HT-29 (cell line): ENCODE results near the gene CTAG1A. TPM values are rescaled to one million over a fixed set of nuclear protein-coding genes. Genes with fewer than 3 reads are reported as not detected.
"Not testable (repeated sequence)": the region's sequence is repeated elsewhere in the genome, so short reads cannot be mapped to it uniquely, and the experiment has no call there.

Source experiments
- DNase-seq: peaks from one replicate; pipeline ENCODE4 v3.0.0-alpha.2; 2015; ENCODE audit warnings: low spot score
- total RNA-seq: library from RNA; depleted of rRNA; stranded (reverse); fragments of >200 nt; shearing (Covaris generic); gene quantifications from 2 replicates; pipeline ENCODE4 v1.2.3, GENCODE V29; 2014; rRNA removed

CTAG1A gene
- not detected in 2 replicates for total RNA-seq

DNA sequence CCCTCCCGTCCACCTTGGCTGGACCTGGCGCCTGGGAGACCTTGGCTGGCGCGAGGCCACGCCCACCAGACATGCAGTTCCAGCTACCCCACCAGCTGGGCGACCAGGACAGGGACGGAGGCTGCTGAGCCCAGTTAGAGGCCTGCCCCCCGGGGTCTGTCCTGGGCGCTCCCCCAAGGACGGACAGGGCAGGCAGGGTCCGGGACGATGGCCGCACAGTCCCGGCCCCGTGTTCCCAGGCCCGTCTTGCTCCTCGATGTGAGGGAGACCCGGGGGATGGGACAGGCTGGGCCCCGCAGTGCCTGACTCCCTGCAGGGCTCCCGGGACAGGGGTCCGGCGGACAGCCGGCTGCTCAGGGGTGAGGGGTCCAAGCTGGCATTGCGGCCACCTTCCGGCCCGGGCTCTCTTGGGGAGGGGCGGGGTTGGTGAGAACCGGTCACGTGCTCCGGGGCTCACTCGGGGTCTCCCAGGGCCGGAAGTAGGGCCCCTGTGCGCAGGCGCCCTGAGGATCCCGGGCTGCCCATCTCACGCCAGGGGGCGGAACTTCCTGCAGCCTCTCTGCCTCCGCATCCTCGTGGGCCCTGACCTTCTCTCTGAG is at the start of gene CTAG1A:
CTAG1A (plus strand) TSS at position 549 of the 599 bp plus-strand sequence. CDS start 74 bp downstream, outside the sequence.
- DNase-seq, result not testable (repeated sequence)

DNA sequence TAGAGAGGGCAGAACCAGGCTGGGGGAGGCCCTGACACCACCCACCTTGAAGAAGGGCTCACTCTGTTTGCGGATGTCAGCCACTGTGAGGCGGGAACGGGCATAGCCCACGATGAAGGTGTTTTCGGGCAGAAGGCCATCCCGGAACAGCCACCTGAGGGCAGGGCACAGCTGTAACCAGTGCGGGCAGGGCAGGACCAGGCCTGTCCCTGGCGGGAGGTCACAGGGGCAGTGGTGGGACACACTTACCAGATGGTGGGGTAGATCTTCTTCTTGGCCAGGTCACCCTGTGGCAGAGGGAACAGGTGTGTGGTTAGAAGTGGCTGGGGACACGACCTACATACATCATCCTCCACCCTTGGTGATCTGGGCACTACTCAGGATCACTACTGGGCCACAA is 49.0 kb upstream of the CTAG1A start:
- DNase-seq, result no peak

DNA sequence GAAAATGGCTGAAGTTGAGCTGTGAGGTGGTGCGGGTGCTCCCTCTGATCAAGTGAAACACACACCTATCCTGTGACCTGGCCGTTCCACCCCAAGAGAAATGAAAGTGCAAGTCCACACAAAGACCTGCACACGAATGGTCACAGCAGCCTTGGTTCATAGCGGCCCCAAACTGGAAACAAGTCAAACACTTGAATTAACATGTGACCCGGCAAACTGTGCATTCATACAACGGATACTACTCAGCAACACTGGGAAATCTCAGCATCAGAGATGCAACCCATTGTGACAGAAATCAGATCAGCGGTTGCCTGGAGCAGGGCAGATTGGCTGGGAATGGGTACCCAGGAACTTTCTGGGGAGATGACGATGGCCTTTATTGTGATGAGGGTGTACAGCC is 45.9 kb upstream of the CTAG1A start:
- no peak for DNase-seq

DNA sequence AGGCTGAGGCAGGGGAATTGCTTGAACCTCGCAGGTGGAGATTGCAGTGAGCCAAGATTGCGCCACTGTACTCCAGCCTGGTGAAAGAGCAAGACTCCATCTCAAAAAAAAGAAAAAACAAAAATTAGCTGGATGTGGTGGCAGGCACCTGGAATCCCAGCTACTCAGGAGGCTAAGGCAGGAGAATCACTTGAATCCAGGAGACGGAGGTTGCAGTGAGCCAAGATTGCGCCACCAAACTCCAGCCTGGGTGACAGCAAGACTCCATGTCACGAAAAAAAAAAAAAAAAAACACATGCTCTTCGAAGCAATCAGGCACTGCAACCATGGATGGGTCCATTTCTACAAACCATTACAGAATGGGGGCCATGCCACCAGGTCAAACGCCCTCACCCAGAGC is 44.6 kb upstream of the CTAG1A start:
- DNase-seq, result not testable (repeated sequence)

- DNase-seq, result peak; percentile 94
These were observed 43.9 kb upstream of the CTAG1A start for GRCh38 chrX:154540897-154541535.

- DNase-seq, result no peak
These were observed 43.4 kb upstream of the CTAG1A start for GRCh38 chrX:154541589-154541895.

DNA sequence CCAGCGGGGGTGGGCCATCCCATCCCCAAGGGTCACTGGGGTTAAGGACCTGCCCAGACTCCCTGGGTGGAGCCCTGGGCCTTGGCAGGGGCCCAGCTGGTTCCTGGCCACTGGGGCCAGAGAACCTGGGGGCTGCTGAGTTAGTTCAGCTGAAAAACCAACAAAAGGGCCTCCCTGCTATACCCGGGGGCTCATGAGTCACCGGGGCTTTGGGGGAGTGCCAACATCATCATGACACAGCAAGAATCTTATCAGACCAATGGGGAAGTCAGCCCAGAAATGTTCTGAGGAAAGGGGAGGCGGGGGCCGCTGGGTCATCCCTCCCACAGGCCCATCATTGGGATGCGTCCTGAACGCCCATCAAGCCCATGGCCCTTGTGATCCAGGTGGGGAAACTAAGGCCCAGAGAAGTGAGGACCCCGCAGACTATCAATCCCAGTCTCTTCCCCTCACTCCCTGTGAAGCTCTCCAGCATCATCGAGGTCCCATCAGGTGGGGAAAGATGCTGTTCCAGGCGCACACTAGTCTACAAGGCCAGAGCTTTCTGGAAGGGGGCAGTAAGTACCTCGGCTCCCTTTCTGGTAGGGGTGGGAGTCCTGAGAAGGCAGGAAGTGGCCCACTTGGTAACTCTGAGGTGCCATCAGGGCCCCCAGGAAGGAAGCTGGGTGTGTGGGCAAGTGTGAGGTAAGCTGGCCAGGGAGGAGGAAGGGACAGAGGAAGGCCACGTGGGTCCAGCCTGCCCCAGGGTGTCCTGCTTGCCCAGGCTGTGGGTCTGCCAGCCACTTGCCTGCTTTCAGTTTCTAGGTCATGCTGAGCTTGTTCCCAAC is 42.8 kb upstream of the CTAG1A start:
- DNase-seq, result peak; percentile 79

GRCh38 chrX:154542723-154543424 is 42.1 kb upstream of the CTAG1A start:
- no peak for DNase-seq

DNA sequence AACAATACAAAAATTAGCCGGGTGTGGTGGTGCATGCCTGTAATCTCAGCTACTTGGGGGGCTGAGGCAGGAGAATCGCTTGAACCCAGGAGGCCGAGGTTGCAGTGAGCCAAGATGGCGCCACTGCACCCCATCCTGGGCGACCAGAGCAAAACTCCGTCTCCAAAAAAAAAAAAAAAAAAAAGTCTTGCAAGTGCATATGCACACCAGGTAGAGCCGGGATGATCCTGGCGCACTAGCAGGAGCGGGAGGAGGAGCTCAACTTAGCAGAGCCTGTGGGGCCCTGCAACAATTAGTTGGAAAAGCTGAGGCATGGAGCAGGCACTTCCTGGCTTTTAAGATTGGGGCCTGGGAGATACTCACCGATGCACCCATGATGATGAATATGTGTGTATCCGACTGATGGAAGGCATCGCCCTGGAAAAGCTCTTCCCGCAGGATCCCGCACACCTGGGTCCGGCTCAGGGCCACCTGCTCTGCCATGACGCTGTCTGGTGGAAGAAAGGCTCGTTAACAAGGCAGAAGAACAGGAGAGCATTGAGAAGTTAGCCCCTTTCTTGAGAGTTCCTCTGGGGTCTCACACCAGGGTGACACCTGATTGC is 39.2 kb upstream of the CTAG1A start:
- no peak for DNase-seq

DNA sequence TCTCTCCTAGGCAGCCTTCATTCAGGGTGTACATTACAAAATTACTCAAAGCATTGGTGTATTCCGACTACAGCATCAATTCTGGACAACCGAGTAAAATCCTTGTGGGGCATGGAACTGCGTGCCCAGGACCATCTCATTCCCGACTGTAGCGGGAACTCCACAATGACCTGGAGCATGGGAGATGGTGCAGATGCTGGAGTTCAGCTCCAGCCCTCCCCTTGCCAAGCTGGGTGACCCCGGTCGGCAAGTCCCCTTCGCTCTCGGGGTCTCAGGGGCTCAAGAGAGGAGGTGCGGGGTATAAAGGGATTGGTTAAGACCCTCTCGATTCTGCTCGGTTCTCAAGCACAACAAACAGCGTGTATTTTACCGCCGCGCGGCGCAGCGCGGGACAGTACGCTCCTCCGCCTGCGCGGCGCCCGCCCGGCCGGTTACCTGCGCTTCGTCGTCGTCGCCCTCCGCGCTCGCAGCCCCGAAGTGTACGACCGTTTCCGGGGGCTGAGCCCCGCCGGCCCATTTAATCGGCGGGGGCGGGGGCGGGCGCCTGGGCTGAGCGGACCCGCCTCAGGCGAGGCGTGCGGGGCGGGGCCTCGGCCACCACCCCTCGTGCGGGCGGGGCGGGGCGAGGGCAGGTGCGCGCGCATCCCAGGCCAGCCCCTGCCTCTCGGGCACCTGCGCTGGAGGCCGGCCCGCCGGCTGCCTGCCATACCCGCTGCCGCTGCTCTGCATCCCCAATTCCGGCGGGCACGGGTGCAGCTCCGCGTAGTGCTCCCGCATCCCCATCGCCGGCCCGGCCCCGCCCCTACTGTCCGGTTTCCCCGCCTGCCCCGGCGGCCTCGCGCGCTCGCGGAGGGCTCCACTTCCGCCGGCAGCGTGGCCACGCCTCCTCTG is 38.3 kb upstream of the CTAG1A start, which contains the start of gene G6PD:
G6PD (minus strand) TSS at position 493 of the 891 bp plus-strand sequence. CDS start 691 bp downstream, outside the sequence.
- peak; percentile 84 for DNase-seq

- DNase-seq, result peak; percentile 95
These were observed 37.5 kb upstream of the CTAG1A start, which contains the start of gene IKBKG for GRCh38 chrX:154547245-154548027. Gene IKBKG (plus strand): TSS chrX:154547620. CDS start chrX:154552003, 4,383 bp downstream.

DNA sequence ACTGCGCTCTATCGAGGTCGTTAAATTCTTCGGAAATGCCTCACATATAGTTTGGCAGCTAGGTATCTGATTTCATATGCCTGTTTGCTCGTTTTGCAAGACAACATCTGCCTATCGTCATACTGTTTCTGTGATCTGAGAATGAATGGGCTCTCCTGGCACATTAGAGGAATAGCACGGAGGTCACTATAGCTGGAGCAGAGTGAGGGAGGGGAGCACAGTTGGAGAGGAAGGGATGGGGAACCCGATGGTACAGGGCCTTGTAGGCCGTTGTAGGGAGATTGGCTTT is 37.0 kb upstream of the CTAG1A start:
- DNase-seq, result no peak

GRCh38 chrX:154549766-154550165 is 35.2 kb upstream of the CTAG1A start:
- no peak for DNase-seq

DNA sequence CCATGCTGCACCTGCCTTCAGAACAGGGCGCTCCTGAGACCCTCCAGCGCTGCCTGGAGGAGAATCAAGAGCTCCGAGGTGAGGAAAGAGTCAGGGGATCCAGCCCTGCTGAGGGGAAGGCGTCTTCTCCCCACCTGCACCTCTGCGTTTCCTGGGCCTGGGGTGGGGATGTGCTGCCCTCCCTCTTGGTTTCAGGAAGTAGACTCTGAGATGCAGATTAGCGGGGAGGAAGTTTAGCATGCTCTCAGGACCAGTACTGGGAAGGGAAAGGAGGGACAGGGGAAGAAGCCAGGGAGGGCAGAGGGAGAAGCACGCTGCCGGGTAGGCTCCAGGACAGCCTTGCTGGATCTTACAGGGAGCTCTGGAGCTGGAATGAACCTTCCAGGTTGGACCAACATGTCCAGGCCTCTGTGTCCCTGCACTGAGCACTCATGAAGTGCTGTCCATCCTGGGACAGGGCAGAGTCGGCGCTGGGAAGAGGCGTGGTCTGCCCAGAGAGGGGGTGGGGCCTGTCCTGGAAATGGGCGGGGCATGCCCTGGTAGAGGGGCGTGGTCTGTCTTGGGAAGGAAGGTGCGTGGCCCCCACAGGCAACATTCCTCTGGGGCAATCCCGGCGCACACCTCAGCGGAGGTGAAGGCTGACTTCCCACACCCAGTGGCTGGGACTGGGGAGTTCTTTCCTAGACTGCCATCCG is 32.7 kb upstream of the CTAG1A start:
- not testable (repeated sequence) for DNase-seq

DNA sequence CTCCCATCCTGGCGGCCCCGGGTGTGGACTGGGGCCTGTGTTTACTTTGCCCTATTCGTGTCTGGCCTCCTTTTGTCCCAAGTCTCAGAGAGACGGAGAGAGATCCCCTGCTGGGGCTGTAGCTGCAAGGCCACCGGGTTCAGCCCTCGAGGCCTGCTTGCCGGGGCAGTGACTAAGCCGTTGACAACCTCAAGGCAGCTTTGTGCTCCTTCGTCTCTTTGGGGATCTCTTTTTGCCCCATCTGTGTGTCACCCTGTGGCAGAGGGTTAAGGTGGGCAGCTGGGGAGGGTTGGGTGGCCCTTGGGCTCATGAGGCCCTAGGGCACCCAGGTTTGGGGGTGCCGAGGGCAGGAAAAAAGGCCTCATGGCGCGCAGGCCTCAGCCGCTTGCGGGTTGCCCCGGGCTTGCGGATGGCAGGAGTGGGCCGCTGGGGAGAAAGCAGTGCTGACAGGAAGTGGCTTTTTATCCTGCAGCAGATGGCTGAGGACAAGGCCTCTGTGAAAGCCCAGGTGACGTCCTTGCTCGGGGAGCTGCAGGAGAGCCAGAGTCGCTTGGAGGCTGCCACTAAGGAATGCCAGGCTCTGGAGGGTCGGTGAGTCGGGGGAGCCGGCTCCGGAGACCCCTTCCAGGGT is 26.8 kb upstream of the CTAG1A start:
- DNase-seq, result not testable (repeated sequence)

GRCh38 chrX:154558896-154559295 is 26.0 kb upstream of the CTAG1A start:
- DNase-seq, result not testable (repeated sequence)

- not testable (repeated sequence) for DNase-seq
These were observed 24.6 kb upstream of the CTAG1A start for GRCh38 chrX:154560326-154560725.

DNA sequence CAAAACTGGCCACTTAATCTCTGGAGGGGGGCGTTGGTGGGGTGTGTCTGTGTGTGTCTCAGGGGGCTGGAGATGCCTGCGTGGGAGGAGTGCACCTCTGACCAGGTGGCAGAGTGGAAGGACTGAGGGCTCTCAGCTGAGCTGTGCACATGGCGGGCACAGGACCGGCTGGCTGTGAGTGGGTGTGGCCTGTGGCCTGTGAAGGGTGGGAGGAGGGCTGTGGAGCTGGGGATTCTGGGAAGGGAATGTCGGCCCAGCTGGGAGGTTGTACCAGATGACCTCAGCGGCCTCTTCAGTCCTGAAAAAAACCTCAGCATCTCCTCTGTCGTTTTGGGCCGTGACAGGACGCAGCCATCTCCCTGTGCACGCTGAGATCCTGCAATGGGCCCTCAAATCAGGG is 22.6 kb upstream of the CTAG1A start:
- not testable (repeated sequence) for DNase-seq

GRCh38 chrX:154570361-154570760 is 14.6 kb upstream of the CTAG1A start:
- not testable (repeated sequence) for DNase-seq
